HFFc6 (cell line): ENCODE measurements around the gene TBX18. TPM values are rescaled to one million over a fixed set of nuclear protein-coding genes. Genes with fewer than 3 reads are reported as not detected.
A peak's percentile ranks its signal among the peaks of the same experiment; 100 is the strongest.

Experiments
- DNase-seq: peaks from one replicate; pipeline ENCODE4 v3.0.0-alpha.2; 2018
- H3K27ac Mint-ChIP-seq: 2 replicates; pipeline ENCODE4 v1.8.0; 2020; ENCODE audit warnings: mild to moderate bottlenecking, mixed read lengths
- H3K27me3 Mint-ChIP-seq: 2 replicates; pipeline ENCODE4 v1.8.0; 2021; ENCODE audit warnings: mild to moderate bottlenecking, moderate library complexity, mixed read lengths; ENCODE audit not compliant: insufficient read depth
- H3K36me3 Mint-ChIP-seq: 2 replicates; pipeline ENCODE4 v1.8.0; 2021; ENCODE audit warnings: low read depth, mixed read lengths
- H3K4me1 Mint-ChIP-seq: 2 replicates; pipeline ENCODE4 v1.8.0; 2020; ENCODE audit warnings: low read depth, mixed read lengths
- H3K4me3 Mint-ChIP-seq: 2 replicates; pipeline ENCODE4 v1.8.0; 2020; ENCODE audit warnings: mild to moderate bottlenecking, moderate library complexity, mixed read lengths
- H3K9me3 Mint-ChIP-seq: 2 replicates; pipeline ENCODE4 v1.8.0; 2020; ENCODE audit warnings: mild to moderate bottlenecking, mixed read lengths
- long read RNA-seq: library from polyadenylated mRNA; unstranded; transcript quantifications from one replicate; pipeline ENCODE4 v2.0.0, GENCODE V29; 2019
- total RNA-seq, 6 experiments: library from RNA; stranded (reverse); fragmentation: NEBNext Ultra II Directional; extraction: Animal tissue kit (Norgen Biotek cat#: 25700); gene quantifications; 2 replicates in 1 of 6; 3 replicates in 5 of 6; pipeline ENCODE4 v1.2.3, GENCODE V29; 2021
- TF ChIP-seq, protein P1 (sequence below): fragments of 200-600 bp; sonication (generic); IDR thresholded peaks from 2 replicates; pipeline ENCODE4 v1.5.0; 2021; ENCODE audit warnings: antibody characterized with exemption, mild to moderate bottlenecking

Gene TBX18
- 10 to 100 TPM; 19.0 to 23.8 (median 20.3) TPM for total RNA-seq
- long read RNA-seq, full-length matches to known transcripts = 1 of 2 reads
- long read RNA-seq, partial matches to known transcripts = 0 of 2 reads
- long read RNA-seq, other reads (novel, unspliced or antisense) = 1 of 2 reads

DNA sequence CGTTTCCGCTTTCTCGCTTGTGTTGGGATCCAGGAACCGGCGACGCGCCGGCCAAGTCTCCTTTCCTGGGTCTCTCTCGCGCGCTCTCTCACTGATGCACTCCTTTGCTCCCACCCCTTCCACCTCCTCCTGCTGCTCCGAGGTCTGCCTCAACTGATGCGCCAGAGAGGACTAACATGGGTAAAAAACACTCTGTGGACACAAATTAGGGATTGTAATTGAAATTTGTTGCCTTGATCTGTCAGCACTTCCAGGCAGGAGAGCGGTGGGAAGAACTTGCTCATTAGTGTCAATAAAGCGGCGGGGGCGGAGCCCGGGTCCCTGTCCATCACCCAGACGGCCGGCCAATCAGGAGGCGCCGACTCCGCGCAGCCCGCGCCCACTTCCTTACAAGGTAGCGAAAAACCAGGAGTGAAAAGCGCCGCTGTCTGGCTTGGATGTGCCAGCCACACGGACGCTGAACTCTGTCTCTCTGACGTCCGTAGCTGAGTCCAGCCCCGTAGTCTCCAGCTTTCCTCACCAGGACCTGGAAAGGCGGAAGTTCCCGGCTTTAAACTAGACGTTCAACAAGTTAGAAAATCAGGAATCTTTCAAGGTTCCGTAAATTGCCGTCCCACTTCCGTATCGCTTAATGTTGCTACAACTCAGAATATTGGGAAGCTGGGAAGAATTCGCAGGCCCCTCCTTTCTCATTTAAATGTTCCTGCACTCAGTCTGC lies at the start of gene TBX18:
TSS of gene TBX18 (minus strand) at position 267 of the 718 bp plus-strand sequence. CDS start 417 bp downstream, outside the sequence.
- no peaks in the 10 kb centered on the region for H3K9me3 Mint-ChIP-seq
- H3K4me1 Mint-ChIP-seq = peaks cover 43% of the 10 kb centered on the region
- H3K27ac Mint-ChIP-seq = peak within 1 kb of the TSS; percentile 89
- DNase-seq = peak; percentile 99
- H3K27me3 Mint-ChIP-seq = peaks cover 6% of the 10 kb centered on the region
- H3K4me3 Mint-ChIP-seq = peak within 1 kb of the TSS; percentile 92
- TF ChIP-seq, protein P1, sequence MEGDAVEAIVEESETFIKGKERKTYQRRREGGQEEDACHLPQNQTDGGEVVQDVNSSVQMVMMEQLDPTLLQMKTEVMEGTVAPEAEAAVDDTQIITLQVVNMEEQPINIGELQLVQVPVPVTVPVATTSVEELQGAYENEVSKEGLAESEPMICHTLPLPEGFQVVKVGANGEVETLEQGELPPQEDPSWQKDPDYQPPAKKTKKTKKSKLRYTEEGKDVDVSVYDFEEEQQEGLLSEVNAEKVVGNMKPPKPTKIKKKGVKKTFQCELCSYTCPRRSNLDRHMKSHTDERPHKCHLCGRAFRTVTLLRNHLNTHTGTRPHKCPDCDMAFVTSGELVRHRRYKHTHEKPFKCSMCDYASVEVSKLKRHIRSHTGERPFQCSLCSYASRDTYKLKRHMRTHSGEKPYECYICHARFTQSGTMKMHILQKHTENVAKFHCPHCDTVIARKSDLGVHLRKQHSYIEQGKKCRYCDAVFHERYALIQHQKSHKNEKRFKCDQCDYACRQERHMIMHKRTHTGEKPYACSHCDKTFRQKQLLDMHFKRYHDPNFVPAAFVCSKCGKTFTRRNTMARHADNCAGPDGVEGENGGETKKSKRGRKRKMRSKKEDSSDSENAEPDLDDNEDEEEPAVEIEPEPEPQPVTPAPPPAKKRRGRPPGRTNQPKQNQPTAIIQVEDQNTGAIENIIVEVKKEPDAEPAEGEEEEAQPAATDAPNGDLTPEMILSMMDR = peak; percentile 27; the same call in 1 of the 2 replicates
- H3K36me3 Mint-ChIP-seq = peaks cover 18% of the 10 kb centered on the region

- no peak overlapping the region for H3K4me3 Mint-ChIP-seq
- no peak for DNase-seq
- H3K27me3 Mint-ChIP-seq = peaks cover 11% of the 10 kb centered on the region; the same call in 1 of the 2 replicates
- H3K4me1 Mint-ChIP-seq = no peaks in the 10 kb centered on the region
- H3K27ac Mint-ChIP-seq = no peak overlapping the region
- H3K36me3 Mint-ChIP-seq = no peaks in the 10 kb centered on the region
- TF ChIP-seq, protein P1 = no peak
- no peaks in the 10 kb centered on the region for H3K9me3 Mint-ChIP-seq
Measured at GRCh38 chr6:84811351-84811750, 47.0 kb upstream of the TBX18 start.

GRCh38 chr6:84809455-84809854 lies 45.1 kb upstream of the TBX18 start:
- H3K36me3 Mint-ChIP-seq = no peaks in the 10 kb centered on the region
- no peaks in the 10 kb centered on the region for H3K9me3 Mint-ChIP-seq
- no peak overlapping the region for H3K4me3 Mint-ChIP-seq
- peaks cover 10% of the 10 kb centered on the region for H3K27me3 Mint-ChIP-seq
- TF ChIP-seq, protein P1 = no peak
- H3K4me1 Mint-ChIP-seq = peaks cover 12% of the 10 kb centered on the region
- H3K27ac Mint-ChIP-seq = no peak overlapping the region
- DNase-seq = no peak

DNA sequence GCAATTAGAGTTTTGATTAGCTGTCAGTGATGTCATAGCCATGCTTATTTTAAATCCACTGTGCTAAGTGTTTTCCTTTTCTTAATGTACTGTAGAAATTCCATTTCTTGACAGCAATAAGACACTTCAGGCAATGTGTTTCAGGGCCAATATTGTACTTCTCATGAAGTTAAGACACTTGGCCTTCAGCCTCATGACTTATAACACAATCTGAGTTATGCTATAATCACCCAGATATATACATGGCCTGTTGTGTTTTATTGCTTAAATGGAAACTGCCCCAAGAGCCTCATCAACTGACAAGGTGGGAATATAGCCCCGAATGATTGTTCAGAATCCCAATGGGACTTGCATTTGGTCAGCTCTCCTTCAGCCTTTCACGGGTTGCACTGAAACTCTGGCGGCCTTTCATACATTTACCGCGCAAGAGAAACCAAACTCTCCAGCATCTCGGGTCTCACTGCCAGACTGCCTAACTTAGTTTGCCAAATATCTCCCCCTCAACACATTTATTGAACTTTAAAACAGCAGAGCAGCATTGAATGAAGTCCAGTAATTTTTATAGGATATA lies 44.2 kb upstream of the TBX18 start:
- Mint-ChIP-seq H3K4me3 (no peak overlapping the region), H3K27me3 (peaks cover 10% of the 10 kb centered on the region), H3K27ac (no peak overlapping the region), H3K36me3 (no peaks in the 10 kb centered on the region), H3K9me3 (no peaks in the 10 kb centered on the region), H3K4me1 (peaks cover 14% of the 10 kb centered on the region)
- DNase-seq = no peak
- TF ChIP-seq, protein P1 = no peak

DNA sequence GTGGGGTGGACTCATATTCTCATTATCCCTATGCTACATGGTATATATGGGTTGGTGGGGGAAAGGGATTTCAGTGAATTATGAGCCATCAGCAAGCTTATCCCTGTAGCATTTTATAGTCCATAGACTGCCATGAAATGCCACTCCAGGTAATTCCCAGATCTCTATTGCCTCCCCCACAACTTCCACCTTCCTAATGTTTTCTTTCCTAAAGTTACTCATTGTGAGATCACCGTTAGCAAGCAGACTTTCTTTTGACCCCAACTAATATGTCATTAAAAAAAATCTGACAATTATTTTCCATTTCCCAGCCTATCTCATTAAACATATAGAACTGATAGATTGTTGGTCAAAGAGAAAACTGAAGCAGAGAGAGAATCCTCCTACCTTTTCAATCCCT lies 40.7 kb upstream of the TBX18 start:
- Mint-ChIP-seq H3K4me1 (peaks cover 14% of the 10 kb centered on the region), H3K27me3 (peaks cover 6% of the 10 kb centered on the region; the same call in 1 of the 2 replicates), H3K9me3 (no peaks in the 10 kb centered on the region), H3K4me3 (no peak overlapping the region), H3K27ac (no peak overlapping the region), H3K36me3 (no peaks in the 10 kb centered on the region)
- no peak for DNase-seq
- TF ChIP-seq, protein P1 = no peak
